Right forelimb (tissue), 1 donor: ENCODE results near the gene NEU4.
"Not testable (repeated sequence)": the region's sequence is repeated elsewhere in the genome, so short reads cannot be mapped to it uniquely, and the experiment has no call there.

Experiments used
- DNase-seq: peaks from one replicate; pipeline ENCODE4 v3.0.0-alpha.2; 2018

The NEU4 gene

GRCh38 chr2:241814643-241815476 lies 5.9 kb downstream of the NEU4 start:
- no peak for DNase-seq

GRCh38 chr2:241815477-241816430 lies 6.8 kb downstream of the NEU4 start:
- DNase-seq = no peak

GRCh38 chr2:241816431-241817121 lies 7.6 kb downstream of the NEU4 start:
- no peak for DNase-seq

- DNase-seq = no peak
Observed at GRCh38 chr2:241817126-241817820, 8.3 kb downstream of the NEU4 start.

GRCh38 chr2:241817821-241818215 lies 8.8 kb downstream of the NEU4 start:
- DNase-seq = not testable (repeated sequence)

- no peak for DNase-seq
Observed at GRCh38 chr2:241818229-241818942, 9.4 kb downstream of the NEU4 start.

GRCh38 chr2:241818943-241819270 lies 9.9 kb downstream of the NEU4 start:
- no peak for DNase-seq

GRCh38 chr2:241819947-241820624 lies 11.1 kb downstream of the NEU4 start:
- DNase-seq = not testable (repeated sequence)

- DNase-seq = no peak
Observed at GRCh38 chr2:241820625-241821384, 11.8 kb downstream of the NEU4 start.

GRCh38 chr2:241821460-241822263 lies 12.7 kb downstream of the NEU4 start:
- DNase-seq = no peak

- DNase-seq = no peak
Observed at GRCh38 chr2:241822264-241822623, 13.3 kb downstream of the NEU4 start.

GRCh38 chr2:241823531-241824437 lies 14.8 kb downstream of the NEU4 start:
- DNase-seq = not testable (repeated sequence)

GRCh38 chr2:241827394-241827793 lies 18.4 kb downstream of the NEU4 start:
- no peak for DNase-seq

GRCh38 chr2:241833101-241833663 lies 24.2 kb downstream of the NEU4 start:
- no peak for DNase-seq

- not testable (repeated sequence) for DNase-seq
Observed at GRCh38 chr2:241833756-241834526, 24.9 kb downstream of the NEU4 start.

- DNase-seq = no peak
Observed at GRCh38 chr2:241834527-241835210, 25.7 kb downstream of the NEU4 start.

- no peak for DNase-seq
Observed at GRCh38 chr2:241835611-241836010, 26.6 kb downstream of the NEU4 start.
